GM23338 (cell line): ENCODE measurements around the gene DESI1. TPM values are rescaled to one million over a fixed set of nuclear protein-coding genes. Genes with fewer than 3 reads are reported as not detected.

Experiments
- ATAC-seq: fragments of 200-7000 bp; cut with Tn5 transposase; 3 replicates; pipeline ENCODE4 v1.9.1; 2020
- DNase-seq: peaks from one replicate; pipeline ENCODE4 v3.0.0-alpha.2; 2015; ENCODE audit warnings: low spot score
- H2AFZ ChIP-seq: fragments of 200-600 bp; sonication (generic); 2 replicates; pipeline ENCODE4 v1.8.0; 2016; ENCODE audit warnings: antibody characterized with exemption, mild to moderate bottlenecking, moderate library complexity
- H3F3A ChIP-seq: fragments of 200-600 bp; sonication (generic); replicated peaks from 2 replicates; pipeline ENCODE4 v1.8.0; 2017; ENCODE audit warnings: antibody characterized with exemption, mixed run types, low read depth
- H3K27ac ChIP-seq: fragments of 200-600 bp; sonication (generic); 2 replicates; pipeline ENCODE4 v1.6.1; 2016; ENCODE audit warnings: low read depth
- H3K27me3 ChIP-seq: fragments of 200-600 bp; sonication (generic); 2 replicates; pipeline ENCODE4 v1.8.0; 2016; ENCODE audit warnings: mild to moderate bottlenecking, mixed run types, moderate library complexity; ENCODE audit not compliant: insufficient read depth
- H3K36me3 ChIP-seq: fragments of 200-600 bp; sonication (generic); 2 replicates; pipeline ENCODE4 v1.8.0; 2016; ENCODE audit warnings: mild to moderate bottlenecking; ENCODE audit not compliant: insufficient read depth
- H3K4me1 ChIP-seq: fragments of 200-600 bp; sonication (generic); 2 replicates; pipeline ENCODE4 v1.8.0; 2016; ENCODE audit warnings: mild to moderate bottlenecking, moderate library complexity; ENCODE audit not compliant: insufficient read depth
- H3K4me2 ChIP-seq: fragments of 200-600 bp; sonication (generic); 2 replicates; pipeline ENCODE4 v1.7.1; 2017; ENCODE audit warnings: mixed run types
- H3K4me3 ChIP-seq: fragments of 200-600 bp; sonication (generic); 2 replicates; pipeline ENCODE4 v1.6.1; 2016; ENCODE audit warnings: mixed run types
- H3K79me2 ChIP-seq: fragments of 200-600 bp; sonication (generic); replicated peaks from 2 replicates; pipeline ENCODE4 v1.8.0; 2017; ENCODE audit warnings: mild to moderate bottlenecking; ENCODE audit not compliant: insufficient read depth
- H3K9me2 ChIP-seq: fragments of 200-600 bp; sonication (generic); 2 replicates; pipeline ENCODE4 v1.8.0; 2017; ENCODE audit not compliant: insufficient read depth
- H4K20me1 ChIP-seq: fragments of 200-600 bp; sonication (generic); replicated peaks from 2 replicates; pipeline ENCODE4 v1.8.0; 2017; ENCODE audit warnings: mild to moderate bottlenecking; ENCODE audit not compliant: insufficient read depth
- H3K27ac Mint-ChIP-seq: 2 replicates; pipeline ENCODE4 v1.8.0; 2020; ENCODE audit warnings: inconsistent platforms, mild to moderate bottlenecking, moderate library complexity, mixed read lengths
- H3K27me3 Mint-ChIP-seq: 3 replicates; pipeline ENCODE4 v1.8.0; 2022; ENCODE audit warnings: low read depth, mild to moderate bottlenecking, moderate library complexity, mixed read lengths, inconsistent platforms; ENCODE audit not compliant: insufficient read depth, poor library complexity
- H3K36me3 Mint-ChIP-seq: 3 replicates; pipeline ENCODE4 v1.8.0; 2021; ENCODE audit warnings: low read depth, mild to moderate bottlenecking, inconsistent platforms, moderate library complexity, mixed read lengths
- H3K4me1 Mint-ChIP-seq: 3 replicates; pipeline ENCODE4 v1.8.0; 2020; ENCODE audit warnings: mild to moderate bottlenecking, inconsistent platforms, mixed read lengths
- H3K4me3 Mint-ChIP-seq: 3 replicates; pipeline ENCODE4 v1.8.0; 2021; ENCODE audit warnings: moderate library complexity, mild to moderate bottlenecking, inconsistent platforms, mixed read lengths
- H3K9me3 Mint-ChIP-seq: 3 replicates; pipeline ENCODE4 v1.8.0; 2020; ENCODE audit warnings: moderate library complexity, mild to moderate bottlenecking, inconsistent platforms, mixed read lengths
- CREB1 ChIP-seq: fragments of 250-450 bp; sonication (Bioruptor Pico); IDR thresholded peaks from 2 replicates; pipeline ENCODE4 v1.5.0; 2020; ENCODE audit warnings: low read depth, mild to moderate bottlenecking, moderate library complexity
- EZH2 ChIP-seq: fragments of 200-600 bp; sonication (generic); IDR thresholded peaks from one replicate; pipeline ENCODE4 v1.8.0; 2017; ENCODE audit warnings: antibody characterized with exemption, mild to moderate bottlenecking, low read depth; ENCODE audit not compliant: unreplicated experiment
- EZH2phosphoT487 ChIP-seq: fragments of 200-600 bp; sonication (generic); IDR thresholded peaks from one replicate; pipeline ENCODE4 v1.8.1; 2018; ENCODE audit warnings: antibody characterized with exemption; ENCODE audit not compliant: unreplicated experiment
- JUNB ChIP-seq: IDR thresholded peaks from one replicate; pipeline ENCODE4 v1.6.1; 2016; ENCODE audit warnings: antibody characterized with exemption; ENCODE audit not compliant: unreplicated experiment
- NANOG ChIP-seq: IDR thresholded peaks from 2 replicates; pipeline ENCODE4 v1.6.1; 2016; ENCODE audit warnings: antibody characterized with exemption, borderline replicate concordance
- POLR2AphosphoS5 ChIP-seq: IDR thresholded peaks from 2 replicates; pipeline ENCODE4 v1.6.1; 2016; ENCODE audit warnings: antibody characterized with exemption, low read depth
- REST ChIP-seq: IDR thresholded peaks from one replicate; pipeline ENCODE4 v1.6.1; 2018; ENCODE audit warnings: antibody characterized with exemption; ENCODE audit not compliant: unreplicated experiment
- ZNF114 ChIP-seq: fragments of 250-450 bp; sonication (Bioruptor Pico); IDR thresholded peaks from 2 replicates; pipeline ENCODE4 v1.5.0; 2020; ENCODE audit warnings: mild to moderate bottlenecking, moderate library complexity
- ZNF331 ChIP-seq: fragments of 250-450 bp; sonication (Bioruptor Pico); IDR thresholded peaks from 2 replicates; pipeline ENCODE4 v1.5.0; 2020; ENCODE audit warnings: low read depth, mild to moderate bottlenecking, moderate library complexity
- ZNF462 ChIP-seq: fragments of 250-450 bp; sonication (Bioruptor Pico); IDR thresholded peaks from 2 replicates; pipeline ENCODE4 v1.5.0; 2020; ENCODE audit warnings: mild to moderate bottlenecking, moderate library complexity
- polyA plus RNA-seq: library from polyadenylated mRNA; unstranded; fragments of >200 nt; fragmentation: Nextera tagmentation; extraction: Ambion mirVana; gene quantifications from 2 replicates; pipeline ENCODE4 v1.2.1, GENCODE V29; 2016
- total RNA-seq: library from RNA; depleted of rRNA; stranded (reverse); fragments of >200 nt; shearing (Covaris generic); gene quantifications from 2 replicates; pipeline ENCODE4 v1.2.3, GENCODE V29; 2014
- TF ChIP-seq, protein P1 (sequence below): IDR thresholded peaks from 2 replicates; pipeline ENCODE4 v1.6.1; 2016; ENCODE audit warnings: antibody characterized with exemption
- TF ChIP-seq, protein P2 (sequence below), 2 experiments: fragments of 200-600 bp in 1 of 2; sonication (generic) in 1 of 2; conservative IDR thresholded peaks; 2 replicates each; pipeline versions ENCODE4 v1.5.1 to v1.6.1; 2016 to 2017; ENCODE audit warnings: antibody characterized with exemption in 2 of 2, low read depth in 2 of 2, mild to moderate bottlenecking in 2 of 2, moderate library complexity in 1 of 2

Gene DESI1
- total and polyA plus RNA-seq, 2 experiments from 2014 or later = 33.7 to 53.8 TPM

- peaks cover 2% of the 10 kb centered on the region for H3K27me3 Mint-ChIP-seq
- Histone ChIP-seq H3K79me2 (peaks cover 17% of the 10 kb centered on the region), H4K20me1 (peaks cover 10% of the 10 kb centered on the region), H3K4me3 (no peak overlapping the region), H3F3A (peaks cover 28% of the 10 kb centered on the region), H3K27me3 (no peaks in the 10 kb centered on the region), H3K36me3 (peaks cover 83% of the 10 kb centered on the region), H2AFZ (no peak overlapping the region), H3K4me2 (no peak overlapping the region), H3K27ac (no peak overlapping the region), H3K9me2 (no peaks in the 10 kb centered on the region), H3K4me1 (no peaks in the 10 kb centered on the region)
- ATAC-seq = no peak
- H3K4me1 Mint-ChIP-seq = no peaks in the 10 kb centered on the region
- H3K9me3 Mint-ChIP-seq = no peaks in the 10 kb centered on the region
- TF ChIP-seq ZNF114 (CRISPR knock-in tag) (no peak), ZNF462 (CRISPR knock-in tag) (no peak), JUNB (no peak), REST (no peak), POLR2AphosphoS5 (no peak), ZNF331 (CRISPR knock-in tag) (no peak), EZH2 (no peak), CREB1 (CRISPR knock-in tag) (no peak), EZH2phosphoT487 (no peak), NANOG (no peak)
- TF ChIP-seq, protein P1, sequence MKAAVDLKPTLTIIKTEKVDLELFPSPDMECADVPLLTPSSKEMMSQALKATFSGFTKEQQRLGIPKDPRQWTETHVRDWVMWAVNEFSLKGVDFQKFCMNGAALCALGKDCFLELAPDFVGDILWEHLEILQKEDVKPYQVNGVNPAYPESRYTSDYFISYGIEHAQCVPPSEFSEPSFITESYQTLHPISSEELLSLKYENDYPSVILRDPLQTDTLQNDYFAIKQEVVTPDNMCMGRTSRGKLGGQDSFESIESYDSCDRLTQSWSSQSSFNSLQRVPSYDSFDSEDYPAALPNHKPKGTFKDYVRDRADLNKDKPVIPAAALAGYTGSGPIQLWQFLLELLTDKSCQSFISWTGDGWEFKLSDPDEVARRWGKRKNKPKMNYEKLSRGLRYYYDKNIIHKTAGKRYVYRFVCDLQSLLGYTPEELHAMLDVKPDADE = no peak
- TF ChIP-seq, protein P2, sequence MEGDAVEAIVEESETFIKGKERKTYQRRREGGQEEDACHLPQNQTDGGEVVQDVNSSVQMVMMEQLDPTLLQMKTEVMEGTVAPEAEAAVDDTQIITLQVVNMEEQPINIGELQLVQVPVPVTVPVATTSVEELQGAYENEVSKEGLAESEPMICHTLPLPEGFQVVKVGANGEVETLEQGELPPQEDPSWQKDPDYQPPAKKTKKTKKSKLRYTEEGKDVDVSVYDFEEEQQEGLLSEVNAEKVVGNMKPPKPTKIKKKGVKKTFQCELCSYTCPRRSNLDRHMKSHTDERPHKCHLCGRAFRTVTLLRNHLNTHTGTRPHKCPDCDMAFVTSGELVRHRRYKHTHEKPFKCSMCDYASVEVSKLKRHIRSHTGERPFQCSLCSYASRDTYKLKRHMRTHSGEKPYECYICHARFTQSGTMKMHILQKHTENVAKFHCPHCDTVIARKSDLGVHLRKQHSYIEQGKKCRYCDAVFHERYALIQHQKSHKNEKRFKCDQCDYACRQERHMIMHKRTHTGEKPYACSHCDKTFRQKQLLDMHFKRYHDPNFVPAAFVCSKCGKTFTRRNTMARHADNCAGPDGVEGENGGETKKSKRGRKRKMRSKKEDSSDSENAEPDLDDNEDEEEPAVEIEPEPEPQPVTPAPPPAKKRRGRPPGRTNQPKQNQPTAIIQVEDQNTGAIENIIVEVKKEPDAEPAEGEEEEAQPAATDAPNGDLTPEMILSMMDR (conservative IDR thresholded peaks at IDR 0.05; ENCODE audit: low read depth in 2 of 2) = no peak
- no peak for DNase-seq
- H3K4me3 Mint-ChIP-seq = no peak overlapping the region
- H3K27ac Mint-ChIP-seq = no peak overlapping the region
- peaks cover 96% of the 10 kb centered on the region for H3K36me3 Mint-ChIP-seq
Measured at GRCh38 chr22:41657709-41658108, 36.9 kb upstream of the DESI1 start.
